ENCODE measurements around the gene PIP4K2A.

DNA sequence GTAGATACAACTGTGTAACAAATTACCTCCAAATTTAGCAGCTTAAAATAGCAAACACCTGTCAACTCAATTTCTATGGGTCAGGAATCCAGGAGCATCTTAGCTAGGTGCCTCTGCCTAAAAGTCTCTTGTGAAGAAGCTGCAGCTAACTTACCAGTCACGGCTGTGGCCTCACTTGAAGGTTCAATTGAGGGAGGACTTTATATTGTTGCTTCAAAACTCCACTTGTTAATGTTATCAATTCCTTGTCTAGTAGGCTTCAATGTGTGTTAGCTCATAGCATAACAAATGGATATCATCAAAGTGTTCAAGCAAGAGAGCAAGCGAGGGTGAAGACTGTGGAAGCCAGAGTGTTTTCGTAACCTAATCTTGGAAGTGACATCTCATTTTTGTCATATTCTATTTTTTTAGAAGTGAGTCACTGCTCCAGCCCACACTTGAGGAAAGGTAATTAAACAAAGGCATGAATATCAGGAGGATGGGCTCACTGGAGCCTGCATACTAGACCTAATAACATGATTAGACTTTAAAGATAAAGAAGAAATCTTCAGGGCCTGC is 196.1 kb downstream of the PIP4K2A start:
- no peak for TF ChIP-seq EP300 (IDR thresholded peaks at IDR 0.05)
- TF ChIP-seq, protein P1, sequence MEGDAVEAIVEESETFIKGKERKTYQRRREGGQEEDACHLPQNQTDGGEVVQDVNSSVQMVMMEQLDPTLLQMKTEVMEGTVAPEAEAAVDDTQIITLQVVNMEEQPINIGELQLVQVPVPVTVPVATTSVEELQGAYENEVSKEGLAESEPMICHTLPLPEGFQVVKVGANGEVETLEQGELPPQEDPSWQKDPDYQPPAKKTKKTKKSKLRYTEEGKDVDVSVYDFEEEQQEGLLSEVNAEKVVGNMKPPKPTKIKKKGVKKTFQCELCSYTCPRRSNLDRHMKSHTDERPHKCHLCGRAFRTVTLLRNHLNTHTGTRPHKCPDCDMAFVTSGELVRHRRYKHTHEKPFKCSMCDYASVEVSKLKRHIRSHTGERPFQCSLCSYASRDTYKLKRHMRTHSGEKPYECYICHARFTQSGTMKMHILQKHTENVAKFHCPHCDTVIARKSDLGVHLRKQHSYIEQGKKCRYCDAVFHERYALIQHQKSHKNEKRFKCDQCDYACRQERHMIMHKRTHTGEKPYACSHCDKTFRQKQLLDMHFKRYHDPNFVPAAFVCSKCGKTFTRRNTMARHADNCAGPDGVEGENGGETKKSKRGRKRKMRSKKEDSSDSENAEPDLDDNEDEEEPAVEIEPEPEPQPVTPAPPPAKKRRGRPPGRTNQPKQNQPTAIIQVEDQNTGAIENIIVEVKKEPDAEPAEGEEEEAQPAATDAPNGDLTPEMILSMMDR (IDR thresholded peaks at IDR 0.05), result no peak
- no peak for TF ChIP-seq POLR2AphosphoS5 (IDR thresholded peaks at IDR 0.05)
- TF ChIP-seq POLR2A (IDR thresholded peaks at IDR 0.05), result no peak

All from suprapubic skin (tissue), 4 donors.